GM23248 (cell line): ENCODE results near the gene KDM4B.

Source experiments
- EZH2 ChIP-seq: fragments of 200-600 bp; sonication (generic); IDR thresholded peaks from 2 replicates; pipeline ENCODE4 v1.6.1; 2018; ENCODE audit warnings: antibody characterized with exemption, mild to moderate bottlenecking; ENCODE audit not compliant: insufficient read depth, poor library complexity, severe bottlenecking
- EZH2phosphoT487 ChIP-seq: fragments of 200-600 bp; sonication (generic); IDR thresholded peaks from 2 replicates; pipeline ENCODE4 v1.6.1; 2018; ENCODE audit warnings: antibody characterized with exemption, moderate library complexity, mild to moderate bottlenecking, low read depth; ENCODE audit not compliant: insufficient read depth

DNA sequence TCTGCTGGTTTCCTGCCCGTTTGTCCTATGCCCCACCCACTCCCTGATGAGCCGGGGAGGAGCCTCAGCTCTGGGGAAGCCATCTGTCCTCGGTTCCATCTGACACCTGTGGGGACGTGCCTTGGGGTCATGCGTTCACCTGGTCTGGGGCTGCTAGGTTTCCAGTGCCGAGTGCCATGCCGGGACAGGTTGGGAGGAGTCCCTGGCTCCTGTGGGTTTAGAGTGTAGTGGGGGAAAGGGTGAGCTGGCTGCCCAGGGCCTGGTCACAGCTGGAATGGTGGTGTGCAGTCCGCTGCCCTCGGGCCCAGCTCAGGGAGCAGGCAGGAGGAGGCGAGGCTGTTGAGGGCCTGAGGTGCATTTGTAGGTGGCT is 2.5 kb downstream of the KDM4B start:
- no peak for TF ChIP-seq EZH2
- TF ChIP-seq EZH2phosphoT487: no peak
